Islet precursor cell (in vitro differentiated cells): Measurements from ENCODE around the gene KCNIP1.

ENCODE experiments used
- DNase-seq: peaks from one replicate; pipeline ENCODE4 v3.0.0-alpha.2; 2018

The KCNIP1 gene

DNA sequence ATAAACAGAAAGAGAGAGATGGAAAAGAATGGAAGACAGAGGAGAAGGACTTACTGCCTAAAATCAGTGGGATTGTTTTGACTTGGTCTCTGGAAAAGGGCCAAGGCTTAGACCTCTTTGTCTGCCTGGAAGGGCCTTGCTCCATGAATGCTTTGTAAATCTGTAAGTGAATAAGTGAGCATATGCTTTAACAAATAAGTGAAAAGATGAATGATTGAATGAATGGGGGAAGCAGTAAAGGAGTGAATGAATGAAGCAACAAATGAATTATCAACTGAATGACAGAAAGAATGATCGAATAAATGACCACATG lies 5.5 kb downstream of the KCNIP1 start:
- DNase-seq: no peak

DNA sequence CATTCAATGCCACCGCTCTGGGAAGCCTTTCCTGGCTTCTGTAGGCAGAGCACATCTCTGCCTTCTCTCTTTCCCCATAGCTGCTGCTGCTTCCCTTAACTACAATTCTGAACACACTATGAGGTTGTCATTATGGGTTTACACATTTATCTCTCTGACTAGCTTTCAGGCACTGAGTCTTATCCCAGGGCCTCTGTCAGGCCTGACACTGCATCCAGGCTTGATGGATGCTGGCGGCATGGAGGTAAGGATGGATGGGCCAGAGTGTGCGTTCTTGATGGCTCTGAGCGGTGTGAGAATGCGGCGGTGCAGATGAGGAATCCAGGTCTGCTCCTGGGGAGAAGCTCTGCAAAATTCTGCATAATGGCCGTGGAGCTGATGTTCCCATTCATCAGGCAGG lies 6.3 kb downstream of the KCNIP1 start:
- DNase-seq: no peak

DNA sequence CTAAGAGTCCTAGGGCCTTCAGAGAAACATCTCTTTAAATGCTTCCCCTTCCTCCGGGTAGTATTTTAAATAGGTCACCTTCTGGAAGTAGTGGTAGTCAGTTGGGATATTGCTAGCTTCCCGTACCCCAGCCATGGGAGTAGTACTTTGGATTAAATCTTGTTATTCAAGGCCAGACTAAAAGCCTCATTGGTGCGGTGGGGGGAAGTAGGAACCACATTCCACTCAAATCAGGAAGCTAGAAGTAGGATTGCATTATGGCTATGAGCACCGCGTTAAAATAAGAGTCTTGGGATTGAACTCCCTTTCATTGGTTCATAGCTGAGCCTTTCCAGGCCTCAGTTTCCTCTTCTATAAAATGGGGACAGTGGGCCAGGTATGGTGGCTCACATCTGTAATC lies 6.7 kb downstream of the KCNIP1 start:
- DNase-seq: no peak

DNA sequence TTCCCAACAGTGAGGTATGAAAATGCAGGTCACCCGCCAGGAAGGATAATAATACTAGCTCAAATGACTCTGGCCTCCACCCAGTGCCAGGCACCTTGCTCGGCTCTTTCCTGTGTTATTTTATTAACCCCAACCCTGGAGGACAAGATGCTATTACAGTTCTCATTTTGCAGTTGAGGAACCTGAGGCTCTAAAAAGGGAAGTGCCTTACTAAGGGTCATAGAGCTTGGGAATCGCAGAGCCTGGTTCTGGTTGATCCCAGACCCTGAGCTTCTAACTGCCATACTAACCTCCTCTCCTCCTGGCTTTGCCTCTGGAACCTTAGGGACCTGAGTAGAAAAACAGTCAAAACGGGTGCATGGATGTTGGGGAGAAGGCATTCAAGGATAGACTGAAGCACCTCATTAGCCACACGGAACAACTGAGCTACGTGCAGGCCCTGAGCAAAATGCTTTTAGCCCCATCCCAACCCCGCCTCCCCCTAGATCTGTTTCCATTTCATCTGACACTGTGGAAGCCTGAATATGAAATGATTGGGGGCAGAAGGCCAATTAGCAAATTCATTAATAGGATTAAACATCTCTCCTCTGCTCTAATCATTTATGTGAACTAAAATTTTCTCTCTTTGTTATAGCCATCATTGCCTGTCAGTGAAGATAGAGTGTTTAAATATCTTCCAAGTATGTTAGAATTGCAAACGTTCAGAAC lies 7.9 kb downstream of the KCNIP1 start:
- no peak for DNase-seq

DNA sequence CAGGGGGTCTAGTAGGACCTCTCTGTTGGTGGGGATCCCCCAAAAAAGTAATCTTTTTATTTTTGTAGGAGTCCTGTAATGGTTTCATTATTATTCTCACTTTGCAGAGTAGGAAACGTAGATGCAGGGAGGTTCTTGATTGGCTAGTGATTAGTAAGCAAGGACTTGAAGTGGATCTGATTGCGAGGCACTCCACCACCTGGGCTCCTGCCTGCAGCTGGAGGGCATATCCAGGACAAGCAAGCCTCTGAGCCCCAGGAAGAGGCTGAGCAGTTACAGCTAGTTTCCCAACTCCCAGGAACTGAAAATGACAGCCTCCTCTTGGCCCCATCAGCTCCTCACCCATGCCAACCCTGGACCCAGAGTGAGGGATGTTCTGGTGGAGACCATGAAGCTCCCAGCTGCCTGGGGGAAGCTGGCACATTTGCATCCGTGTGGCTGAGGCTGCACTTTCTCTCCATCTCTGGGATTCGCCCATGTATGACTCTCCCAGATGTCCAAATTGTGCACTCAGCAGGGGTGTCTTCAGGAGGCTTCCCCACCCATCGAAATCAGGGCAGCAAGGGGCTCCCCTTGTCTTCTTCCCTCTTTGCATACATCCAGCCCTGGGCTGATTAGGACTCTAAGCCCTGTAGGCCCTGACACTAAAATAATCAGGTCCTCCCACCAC lies 10.2 kb downstream of the KCNIP1 start:
- DNase-seq: no peak

DNA sequence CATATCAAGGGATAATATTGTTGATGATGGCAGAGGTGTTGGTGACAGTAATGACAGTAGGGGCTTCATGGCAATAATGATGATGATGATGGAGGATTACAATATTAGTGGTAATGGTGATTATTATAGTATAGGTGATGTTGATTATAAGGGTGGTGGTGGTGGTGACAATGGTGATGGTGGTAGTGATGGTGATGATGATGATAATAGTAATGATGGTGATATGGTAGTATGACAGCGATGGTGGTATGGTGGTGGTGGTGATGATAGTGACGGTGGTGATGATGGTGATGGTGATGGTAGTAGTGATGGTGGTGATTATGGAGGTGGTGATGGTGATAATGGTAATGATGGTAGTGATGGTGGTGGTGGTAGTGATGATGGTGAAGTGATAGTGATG lies 13.6 kb downstream of the KCNIP1 start:
- DNase-seq: no peak

DNA sequence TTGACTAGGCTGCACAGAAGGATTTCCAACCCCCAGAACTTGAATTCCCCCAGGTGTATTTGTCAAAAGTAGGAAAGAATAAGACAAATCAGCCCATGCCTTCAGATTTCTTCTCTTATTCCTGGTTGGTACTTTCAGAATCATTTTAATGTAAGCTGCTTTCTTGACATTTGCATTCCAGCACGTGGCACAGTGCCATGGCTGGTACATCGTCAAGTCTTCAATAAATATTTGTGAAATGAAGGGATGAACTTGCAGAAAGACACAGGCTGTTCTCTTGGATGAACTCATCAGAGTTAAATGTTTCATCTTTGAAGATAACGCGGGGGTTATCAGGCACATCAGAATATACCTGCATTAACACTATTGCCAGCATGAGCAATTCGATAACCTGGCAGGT lies 14.5 kb downstream of the KCNIP1 start:
- DNase-seq: no peak

DNA sequence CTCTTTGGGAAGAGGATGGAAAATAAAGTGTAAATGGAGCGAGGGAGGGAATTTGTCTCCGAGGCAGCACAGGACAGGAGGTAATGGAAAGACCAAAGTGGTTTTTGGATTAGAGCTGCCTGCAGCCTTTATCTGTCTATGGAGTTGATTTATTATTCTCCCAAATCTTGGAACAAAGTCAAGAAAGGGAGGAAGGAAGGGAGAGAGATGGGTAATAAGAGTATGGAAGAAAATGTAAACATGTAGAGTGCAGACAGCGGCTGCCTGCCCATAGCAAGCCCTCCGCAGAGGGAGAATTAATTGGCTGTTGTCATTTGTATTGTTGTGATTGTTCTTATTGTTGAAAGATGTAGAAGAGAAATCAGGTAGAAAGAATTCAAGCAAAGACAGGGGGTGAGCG lies 15.7 kb downstream of the KCNIP1 start:
- no peak for DNase-seq

DNA sequence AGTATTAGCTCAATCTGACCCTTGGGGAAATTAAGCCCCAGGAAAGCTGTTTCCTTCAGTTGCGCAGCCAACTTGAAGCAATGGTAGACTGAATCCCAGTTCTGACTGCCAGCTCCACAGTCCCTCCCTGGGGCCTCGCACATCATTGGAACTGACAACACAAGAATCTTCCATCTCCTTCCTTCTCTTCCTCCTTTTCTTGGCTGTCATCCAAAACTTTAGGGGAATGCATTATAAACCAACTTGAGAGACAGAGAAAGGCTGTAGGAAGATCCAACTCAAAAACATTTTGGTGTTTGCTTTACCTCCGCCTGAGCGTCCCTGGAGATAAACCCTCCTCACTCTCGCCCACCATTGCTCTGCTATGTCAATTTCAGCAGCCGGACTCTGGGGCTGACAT lies 16.6 kb downstream of the KCNIP1 start:
- DNase-seq: no peak

DNA sequence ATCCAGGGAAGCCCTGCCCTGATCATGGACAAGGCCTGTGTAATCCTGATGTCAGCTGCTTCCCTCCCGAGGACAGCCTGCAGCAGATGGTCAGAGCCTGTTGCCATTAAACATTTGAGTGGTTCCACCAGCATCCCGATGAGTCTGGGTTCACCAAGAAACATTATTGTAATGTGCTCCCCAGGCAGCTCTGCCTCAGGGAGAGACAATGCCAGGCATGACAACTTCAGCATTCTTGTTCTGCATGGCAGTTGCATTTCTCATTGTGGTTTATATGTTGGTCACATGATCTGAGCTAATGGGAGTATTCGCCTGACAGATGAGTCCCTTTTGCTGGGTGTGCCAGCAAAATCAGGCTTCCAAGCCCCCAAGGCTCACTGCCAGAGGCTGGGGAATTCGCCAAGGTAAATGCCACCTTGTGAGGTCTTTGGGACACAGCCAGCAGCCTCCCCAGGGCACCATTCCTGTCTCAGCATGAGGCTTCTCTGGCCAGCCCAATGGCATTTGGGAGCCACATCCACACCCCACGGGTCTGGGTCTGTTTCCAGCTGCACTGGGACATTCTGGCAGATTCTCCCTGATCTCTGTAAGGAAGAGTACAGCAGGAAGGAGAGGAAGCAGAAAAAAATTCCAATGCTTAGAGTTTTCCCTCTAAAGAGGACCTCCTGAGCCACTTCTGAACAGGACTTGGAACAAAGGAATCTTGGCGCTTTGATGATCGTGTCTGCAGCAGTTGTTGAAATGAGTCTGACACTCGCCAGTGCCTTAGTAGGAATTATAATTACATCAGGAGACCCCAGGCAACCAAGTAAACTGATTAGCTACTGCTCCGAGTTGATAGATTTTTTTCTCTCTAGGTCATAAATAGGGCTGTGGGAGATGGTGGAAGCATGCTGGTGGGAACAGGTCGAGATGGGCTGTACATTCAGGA lies 18.7 kb downstream of the KCNIP1 start:
- DNase-seq: no peak

DNA sequence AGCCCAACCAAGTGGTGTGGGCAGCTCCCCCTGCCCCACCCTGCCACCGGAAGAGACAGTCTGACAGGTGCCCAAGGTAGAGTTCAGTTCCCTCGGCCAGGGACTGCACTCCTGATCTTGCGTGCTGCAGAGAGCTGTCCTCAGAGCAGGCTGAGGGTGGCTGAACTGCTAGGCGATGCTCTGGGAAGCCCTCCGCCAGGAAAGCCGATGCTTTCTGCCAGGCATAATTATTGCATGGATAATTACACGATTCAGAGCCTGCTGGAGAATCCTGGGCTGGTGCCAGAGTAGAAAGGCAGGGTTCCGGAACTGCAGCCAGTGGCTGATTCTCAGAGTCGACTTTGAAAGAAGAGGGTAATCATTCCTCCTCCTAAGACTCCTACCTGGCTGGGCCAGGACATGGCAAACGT lies 19.3 kb downstream of the KCNIP1 start:
- no peak for DNase-seq

DNA sequence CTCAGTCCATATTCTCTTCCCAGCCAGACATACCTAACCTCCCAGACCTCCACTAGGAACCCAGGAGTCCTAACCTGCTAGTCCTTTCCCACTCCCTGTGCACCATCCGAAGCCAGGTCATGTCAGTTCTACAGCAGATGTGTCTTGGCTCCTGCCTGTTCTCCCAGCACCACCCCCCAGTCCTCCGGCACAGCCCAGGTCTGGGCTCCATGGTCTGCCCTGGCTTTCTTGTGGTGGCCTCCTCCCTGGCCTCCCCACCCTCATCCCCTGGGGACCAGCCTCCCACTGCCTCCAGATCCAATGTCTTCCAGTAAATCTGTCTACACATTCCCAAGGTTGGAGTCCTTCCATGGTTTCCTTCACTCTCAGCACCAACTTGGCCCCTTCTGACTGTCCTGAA lies 20.0 kb downstream of the KCNIP1 start:
- no peak for DNase-seq

DNA sequence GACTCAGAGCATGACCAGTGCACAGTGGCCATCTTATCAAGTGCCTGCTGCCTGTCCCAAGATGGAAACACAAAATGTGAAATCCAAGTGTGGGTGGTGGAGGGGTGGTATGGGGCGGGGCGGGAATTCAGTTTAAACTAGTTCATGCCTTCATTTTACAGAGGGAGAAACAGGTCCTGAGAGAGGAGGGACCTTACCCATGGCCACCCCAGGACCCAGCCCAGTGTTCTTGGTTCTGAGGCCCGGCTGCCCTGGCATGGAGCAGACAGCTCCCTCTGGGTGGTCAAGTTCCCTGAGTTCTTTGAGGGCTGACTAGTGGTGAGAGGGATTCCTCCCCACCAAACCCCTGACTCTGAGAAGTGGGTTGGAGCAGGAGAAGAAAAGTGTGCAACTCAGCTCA lies 20.8 kb downstream of the KCNIP1 start:
- DNase-seq: peak; percentile 32

DNA sequence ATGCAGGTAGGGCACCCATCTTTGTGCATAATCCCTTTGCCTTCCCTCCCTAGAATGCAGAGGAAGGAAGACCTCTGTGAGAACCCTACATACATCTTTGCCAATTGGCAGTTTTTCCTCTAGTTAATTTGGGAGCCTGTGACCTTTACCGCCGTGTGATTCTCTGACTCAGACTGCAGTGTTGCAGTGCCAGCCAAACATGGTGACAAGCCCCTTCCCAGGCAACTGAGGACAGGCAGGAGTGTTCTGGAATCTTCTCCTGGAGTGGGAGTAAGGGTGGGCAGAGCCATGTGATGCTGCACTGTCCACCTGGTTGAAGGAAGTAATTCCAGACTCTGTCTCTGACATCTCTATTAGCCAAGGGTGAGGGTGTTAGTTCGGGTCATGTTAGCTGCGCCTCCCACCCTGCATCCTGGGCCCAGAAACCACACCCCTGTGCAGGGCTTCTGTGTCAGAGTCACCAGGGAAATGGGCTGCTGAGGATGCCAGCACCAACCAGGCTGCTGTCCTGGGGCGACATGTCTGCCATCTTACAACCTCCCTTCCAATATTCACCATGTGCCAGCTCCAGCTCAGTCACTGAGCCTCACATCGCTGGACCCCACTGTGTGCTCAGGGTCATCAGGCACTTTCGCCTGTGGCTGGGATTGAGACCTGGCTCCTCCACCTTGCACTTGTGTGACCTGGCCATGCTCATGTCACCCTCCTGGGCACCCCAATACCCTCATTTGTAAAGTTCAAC lies 21.8 kb downstream of the KCNIP1 start:
- peak; percentile 45 for DNase-seq

DNA sequence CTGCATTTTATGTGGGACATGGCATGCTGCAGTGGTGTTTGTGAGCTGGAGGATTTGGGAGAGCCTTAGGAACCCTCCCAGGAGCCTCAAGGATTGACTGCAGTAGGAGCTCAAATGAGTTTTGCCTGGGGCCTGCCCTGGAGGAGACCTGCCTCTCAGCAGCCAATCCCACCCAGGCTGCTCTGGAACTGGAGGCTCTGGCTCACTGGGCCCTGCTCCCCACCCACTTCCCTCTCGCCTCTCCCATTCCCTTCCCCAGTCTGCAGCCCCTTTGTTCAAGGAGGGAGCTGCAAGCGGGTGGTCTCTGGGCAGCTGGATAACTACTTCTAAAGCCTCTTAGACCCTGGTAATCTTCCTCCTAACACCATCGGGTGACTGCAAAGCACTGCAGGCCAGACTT lies 24.2 kb downstream of the KCNIP1 start:
- peak; percentile 55 for DNase-seq

DNA sequence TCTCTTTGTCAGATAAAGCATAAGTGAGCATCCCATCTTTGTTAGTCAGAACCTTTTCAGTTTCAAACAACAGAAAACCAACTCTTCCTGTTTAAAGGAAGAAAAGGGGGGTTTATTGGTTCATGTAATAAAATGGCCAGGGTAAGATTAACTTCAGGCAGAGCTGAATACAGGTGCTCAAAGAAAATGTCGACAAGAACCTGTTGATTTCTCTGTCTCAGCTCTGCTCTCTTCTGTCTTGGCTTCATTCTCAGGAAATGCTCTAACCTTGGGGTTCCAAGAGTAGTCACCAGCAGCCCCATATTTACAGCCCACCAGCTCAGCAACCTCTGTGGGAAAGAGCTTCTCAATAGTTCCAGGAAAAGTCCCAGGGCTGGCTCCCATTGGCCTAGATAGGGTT lies 25.2 kb downstream of the KCNIP1 start:
- DNase-seq: no peak

DNA sequence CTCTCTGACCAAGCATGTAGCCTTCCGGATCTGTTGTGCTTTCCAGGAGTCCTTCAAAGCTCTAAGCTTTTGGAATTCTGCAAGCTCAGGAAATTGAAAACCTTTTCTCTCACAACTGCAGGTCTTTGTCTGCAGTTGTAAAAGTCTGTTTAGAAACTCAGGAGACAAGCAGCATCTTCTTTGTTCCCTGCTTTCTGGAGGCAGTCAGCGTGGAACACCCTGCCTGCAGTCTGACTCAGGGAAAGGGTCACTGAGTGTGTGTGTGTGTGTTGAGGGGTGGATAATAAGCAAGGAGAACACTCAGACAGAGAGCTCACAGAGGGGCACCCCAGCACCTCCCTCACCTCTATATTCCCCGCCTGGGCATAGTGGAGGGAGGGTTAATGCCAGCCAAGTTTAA lies 29.1 kb downstream of the KCNIP1 start:
- peak; percentile 47 for DNase-seq

DNA sequence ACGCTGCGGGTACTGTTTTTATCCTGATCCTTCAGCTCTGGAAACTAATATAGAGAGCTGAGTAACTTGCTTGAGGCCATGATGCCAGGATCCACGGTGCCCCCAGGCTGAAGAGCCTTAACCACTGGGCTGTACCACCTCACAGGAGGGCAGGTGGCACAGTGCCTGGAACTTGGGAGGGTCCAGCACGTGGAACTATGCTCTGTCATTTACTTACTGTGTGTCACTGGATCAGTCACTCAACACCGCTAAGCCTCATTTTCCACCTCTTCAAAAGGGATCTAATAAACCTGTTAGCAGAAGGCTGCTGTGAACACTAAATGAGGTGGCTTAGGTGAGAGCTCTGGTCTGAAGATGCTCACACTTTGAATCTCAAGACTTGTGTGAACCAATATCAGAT lies 29.6 kb downstream of the KCNIP1 start:
- peak; percentile 23 for DNase-seq

DNA sequence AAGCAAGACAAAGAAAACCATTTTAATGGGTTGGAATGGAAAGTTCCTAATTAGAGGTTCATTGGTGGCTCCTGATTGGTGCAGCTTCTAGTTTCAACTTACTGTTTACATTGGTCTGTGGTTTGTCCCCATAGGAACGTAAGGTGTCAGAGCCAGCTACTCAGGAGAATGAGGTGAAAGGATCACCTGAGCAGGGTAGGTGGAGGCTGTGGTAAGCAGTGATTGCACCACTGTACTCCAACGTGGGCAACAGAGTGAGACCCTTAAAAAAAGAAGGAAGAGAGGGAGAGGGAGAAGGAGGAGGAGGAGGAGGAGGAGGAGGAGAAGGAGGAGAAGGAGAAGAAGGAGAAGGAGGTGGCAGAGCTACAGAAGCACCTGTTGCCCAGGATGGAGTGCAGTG lies 30.4 kb downstream of the KCNIP1 start:
- DNase-seq: peak; percentile 49

DNA sequence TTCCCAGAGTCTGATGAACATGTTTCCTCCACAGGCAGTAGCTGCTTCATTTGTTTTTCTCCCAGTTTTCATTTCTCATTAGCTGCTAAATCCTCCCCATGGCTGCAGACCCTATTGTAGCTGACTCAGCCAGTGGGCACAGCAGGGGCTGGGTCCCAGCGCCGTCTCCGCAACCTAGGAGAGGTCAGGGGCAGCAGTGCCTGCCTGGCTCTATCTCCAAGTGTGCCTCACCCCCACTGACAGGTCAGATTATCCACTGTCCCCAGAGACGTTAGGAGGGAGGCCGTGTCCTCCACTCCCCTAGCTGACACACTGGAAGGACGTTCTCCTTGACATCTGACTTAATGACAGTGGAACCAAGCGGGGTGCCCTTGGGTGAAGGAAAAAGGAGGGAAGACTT lies 31.1 kb downstream of the KCNIP1 start:
- peak; percentile 49 for DNase-seq

DNA sequence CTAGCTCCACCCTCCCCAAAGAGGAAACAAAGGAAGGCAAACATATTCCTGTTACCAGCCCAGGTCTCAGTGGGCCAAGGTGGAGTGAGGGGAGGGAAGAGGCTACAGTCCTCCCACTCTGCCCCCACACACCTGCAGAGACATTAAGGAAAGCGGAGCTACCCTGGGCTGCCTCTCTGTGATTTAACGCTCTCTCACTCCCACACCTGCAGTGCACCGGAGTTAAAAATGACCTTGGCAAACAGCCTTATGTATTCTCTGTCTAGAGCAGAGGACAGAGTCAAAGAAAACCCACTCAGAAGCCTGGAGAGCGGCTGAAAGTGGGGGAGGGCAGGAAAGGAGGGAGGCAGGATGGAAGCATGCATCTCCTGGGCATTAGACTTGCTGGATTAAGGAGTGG lies 32.7 kb downstream of the KCNIP1 start:
- peak; percentile 31 for DNase-seq

DNA sequence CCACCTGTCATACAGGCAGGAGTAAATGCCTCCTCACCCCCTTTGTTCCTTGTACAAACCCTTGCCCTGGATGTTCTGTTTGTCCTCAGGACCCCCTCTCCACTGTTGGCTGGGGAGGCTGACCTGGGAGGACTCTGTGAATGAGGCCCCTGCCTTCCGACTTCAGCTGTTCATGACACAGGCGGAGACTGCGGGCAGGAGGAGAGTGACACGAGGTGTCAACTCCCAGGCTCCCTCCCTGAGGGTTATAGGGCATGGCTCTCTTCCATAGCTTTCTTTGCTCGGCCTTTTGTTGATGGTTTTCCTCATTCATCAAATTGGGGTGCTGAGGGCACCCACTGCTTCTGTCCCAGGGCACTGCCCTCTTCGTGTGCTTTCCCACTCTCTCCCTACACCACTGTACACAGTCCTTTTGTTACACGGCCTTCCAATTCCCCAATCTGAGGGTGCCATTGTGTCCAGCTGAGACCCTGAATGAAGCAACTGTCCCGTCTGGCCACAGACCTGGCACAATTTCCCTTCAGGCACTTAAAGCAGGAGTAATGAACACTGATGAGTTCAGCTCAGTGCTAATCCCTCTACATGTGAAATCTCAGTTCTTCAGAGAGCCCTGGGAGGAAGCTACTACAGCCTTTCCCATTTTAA lies 33.8 kb downstream of the KCNIP1 start:
- DNase-seq: peak; percentile 23

DNA sequence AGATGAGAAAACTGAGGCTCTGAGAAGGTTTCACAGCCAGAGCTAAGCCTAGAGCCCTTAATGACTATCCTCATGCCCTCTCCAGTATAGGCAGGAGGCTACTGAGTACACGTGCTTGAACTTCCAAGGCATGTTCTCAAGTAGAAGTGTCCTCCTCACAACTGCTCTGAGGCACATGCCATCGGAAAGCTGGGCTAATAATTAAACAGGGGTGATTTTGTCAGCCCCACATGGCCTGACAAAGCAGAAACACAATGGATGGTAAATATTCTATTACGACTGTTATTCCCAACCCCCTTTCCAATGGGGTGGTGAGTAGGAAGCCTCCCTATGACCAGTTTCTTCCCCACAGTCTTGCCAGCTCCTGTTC lies 34.3 kb downstream of the KCNIP1 start:
- peak; percentile 21 for DNase-seq
